Activated CD4-positive, alpha-beta T cell treated with anti-CD3 and anti-CD28 coated beads, Interleukin-2, amount 10 ng/mL, durations not matched to agents 24 days and 14 days (primary cell): ENCODE measurements around the gene VIL1. TPM values are rescaled to one million over a fixed set of nuclear protein-coding genes. Genes with fewer than 3 reads are reported as not detected.

Experiments used
- DNase-seq: peaks from one replicate; pipeline ENCODE4 v3.0.0; 2022
- H3K27ac Mint-ChIP-seq: one replicate; pipeline ENCODE4 v1.8.0; 2022; ENCODE audit warnings: mild to moderate bottlenecking, mixed read lengths
- H3K27me3 Mint-ChIP-seq: one replicate; pipeline ENCODE4 v1.8.0; 2022; ENCODE audit warnings: mixed read lengths
- H3K36me3 Mint-ChIP-seq: one replicate; pipeline ENCODE4 v1.8.0; 2022; ENCODE audit warnings: low read depth, mild to moderate bottlenecking, mixed read lengths
- H3K4me1 Mint-ChIP-seq: one replicate; pipeline ENCODE4 v1.8.0; 2021; ENCODE audit warnings: mixed read lengths
- H3K4me3 Mint-ChIP-seq: one replicate; pipeline ENCODE4 v1.8.0; 2022; ENCODE audit warnings: mild to moderate bottlenecking, moderate library complexity, mixed read lengths
- H3K9me3 Mint-ChIP-seq: one replicate; pipeline ENCODE4 v1.8.0; 2021; ENCODE audit warnings: mixed read lengths
- intact Hi-C: fragments of 100-400 bp; cut with micrococcal nuclease; formaldehyde crosslinking; loops from one replicate; pipeline ENCODE4 v1.15.1; 2023
- total RNA-seq: library from RNA; stranded (reverse); gene quantifications from 2 replicates; pipeline ENCODE4 v1.2.3, GENCODE V29; 2022

Gene VIL1
- total RNA-seq, 1 donor from 2014 or later: not detected

DNA sequence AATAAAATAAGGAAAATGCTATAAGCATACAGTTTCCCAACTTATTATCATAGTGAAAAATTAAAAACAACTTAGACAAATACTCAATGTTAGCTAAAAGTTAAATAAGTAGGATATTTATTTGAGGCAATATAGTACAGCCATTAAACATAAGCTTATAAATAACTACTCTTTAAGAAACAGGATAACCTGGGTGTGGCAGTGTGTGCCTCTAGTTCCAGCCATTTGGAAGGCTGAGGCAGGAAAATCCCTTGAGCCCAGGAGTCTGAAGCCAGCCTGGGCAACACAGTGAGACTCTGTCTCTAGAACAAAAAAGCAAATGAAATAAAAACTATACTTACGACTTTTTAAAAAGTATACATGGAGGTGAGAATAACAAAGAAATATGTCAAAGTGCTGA is 39.7 kb downstream of the VIL1 start:
- intact Hi-C loops: no loop called here
- DNase-seq: no peak
- H3K9me3 Mint-ChIP-seq: peaks cover 9% of the 10 kb centered on the region
- no peaks in the 10 kb centered on the region for H3K27me3 Mint-ChIP-seq
- H3K27ac Mint-ChIP-seq: peak overlapping the region; percentile 34
- H3K4me3 Mint-ChIP-seq: no peak overlapping the region
- H3K4me1 Mint-ChIP-seq: no peaks in the 10 kb centered on the region
- H3K36me3 Mint-ChIP-seq: peaks cover 55% of the 10 kb centered on the region

DNA sequence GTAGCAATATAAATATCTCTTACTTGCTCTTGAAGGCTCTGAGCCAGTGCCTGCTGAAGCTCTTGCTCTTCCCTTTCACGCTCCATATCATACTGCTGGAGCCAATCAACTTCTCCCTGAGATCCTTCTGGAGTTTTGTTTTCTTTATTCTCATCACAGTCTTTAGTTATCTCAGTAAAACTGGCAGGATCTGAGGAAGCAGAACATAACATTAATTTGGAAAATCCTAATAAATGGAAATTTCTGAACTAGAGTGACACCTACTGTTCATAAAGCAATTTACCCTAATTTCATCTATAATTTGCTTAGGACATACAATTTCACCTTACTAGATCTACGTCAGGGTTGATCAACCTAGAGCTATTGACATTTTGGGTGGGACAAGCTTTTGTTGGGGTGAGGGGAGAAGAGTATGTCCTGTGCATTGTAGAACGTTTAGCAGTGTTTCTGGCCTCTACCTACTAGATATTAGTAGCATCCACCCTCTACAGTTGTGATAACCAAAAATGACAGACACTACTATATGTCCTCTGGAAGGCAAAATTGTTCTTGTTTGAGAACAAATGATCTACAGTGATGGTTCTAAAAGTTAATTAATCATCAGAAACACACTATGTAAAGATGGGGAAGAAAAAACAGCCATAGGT is 47.2 kb downstream of the VIL1 start:
- Mint-ChIP-seq H3K27ac (no peak overlapping the region), H3K4me3 (no peak overlapping the region), H3K36me3 (peaks cover 43% of the 10 kb centered on the region), H3K27me3 (no peaks in the 10 kb centered on the region), H3K4me1 (peaks cover 9% of the 10 kb centered on the region), H3K9me3 (no peaks in the 10 kb centered on the region)
- DNase-seq: no peak
- intact Hi-C loops: loop anchor here (2.0 to 5.0 kb wide), 2 partner anchors 59 to 165 kb away; no protein-coding TSS in a partner anchor

DNA sequence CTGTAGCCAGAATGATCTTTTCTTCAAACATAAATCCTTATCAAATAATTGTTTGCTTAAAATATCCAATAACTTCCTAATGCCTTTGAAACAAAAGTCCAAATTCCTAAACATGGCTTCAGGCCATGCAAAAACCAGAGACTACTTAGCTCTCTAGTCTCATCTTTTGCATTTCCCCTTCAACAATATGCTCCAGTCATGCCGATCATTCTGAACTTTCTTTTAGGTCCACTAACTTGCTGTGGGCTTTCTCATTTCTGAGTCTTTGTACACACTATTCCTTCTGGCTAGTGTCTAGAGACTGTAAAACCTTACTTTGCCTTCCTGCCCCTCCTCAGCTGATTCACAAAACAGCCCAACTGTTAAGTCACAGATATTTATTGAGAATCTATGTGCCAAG is 51.5 kb downstream of the VIL1 start:
- Mint-ChIP-seq H3K27ac (no peak overlapping the region), H3K9me3 (no peaks in the 10 kb centered on the region), H3K27me3 (no peaks in the 10 kb centered on the region), H3K4me3 (no peak overlapping the region), H3K36me3 (peaks cover 49% of the 10 kb centered on the region), H3K4me1 (peaks cover 15% of the 10 kb centered on the region)
- intact Hi-C loops: no loop called here
- no peak for DNase-seq

DNA sequence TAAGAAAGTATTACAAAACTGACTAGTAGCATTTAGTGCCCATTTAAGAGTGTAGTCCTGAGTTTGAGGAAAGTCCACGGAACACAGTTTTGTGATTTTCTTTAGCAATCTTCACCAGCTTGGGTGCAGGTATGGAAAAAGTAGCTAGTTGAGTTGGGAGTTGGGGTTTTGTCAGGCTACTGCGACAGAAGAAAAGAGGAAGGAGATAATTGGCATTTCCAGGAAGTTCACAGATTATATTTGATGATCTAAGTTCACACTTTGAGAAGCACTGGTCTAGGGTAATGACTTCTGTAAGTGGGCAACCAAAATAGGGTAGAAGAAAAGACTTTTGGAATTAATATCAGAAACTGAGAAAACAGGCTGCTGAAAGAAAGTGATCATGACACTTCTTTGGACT is 52.1 kb downstream of the VIL1 start:
- intact Hi-C loops: no loop called here
- Mint-ChIP-seq H3K4me1 (peaks cover 14% of the 10 kb centered on the region), H3K36me3 (peaks cover 46% of the 10 kb centered on the region)

DNA sequence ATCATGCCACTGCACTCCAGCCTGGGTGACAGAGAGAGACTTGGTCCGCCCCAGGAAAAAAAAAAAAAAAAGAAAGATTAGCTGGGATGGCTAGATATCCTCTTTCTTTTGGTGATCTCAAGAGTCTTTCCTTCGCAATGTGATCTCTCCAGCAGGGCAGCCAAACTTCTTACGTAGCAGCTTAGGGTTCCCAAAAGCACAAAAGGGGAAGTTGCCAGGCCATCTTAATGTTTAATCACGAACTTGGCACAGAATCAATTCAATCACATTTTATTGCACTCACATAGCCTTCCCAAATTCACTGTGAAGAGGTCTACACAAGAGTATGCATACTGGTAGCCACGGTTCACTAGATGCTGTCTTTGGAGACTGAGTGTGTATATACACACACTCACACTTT is 53.1 kb downstream of the VIL1 start:
- intact Hi-C loops: no loop called here
- Mint-ChIP-seq H3K27me3 (no peaks in the 10 kb centered on the region), H3K36me3 (peaks cover 47% of the 10 kb centered on the region), H3K4me3 (no peak overlapping the region), H3K9me3 (no peaks in the 10 kb centered on the region), H3K27ac (no peak overlapping the region), H3K4me1 (peaks cover 10% of the 10 kb centered on the region)
- DNase-seq: no peak

More for the DNA sequence above, 52.1 kb downstream of the VIL1 start:
- H3K4me3 Mint-ChIP-seq: no peak overlapping the region
- H3K27ac Mint-ChIP-seq: peak overlapping the region; percentile 36
- H3K27me3 Mint-ChIP-seq: no peaks in the 10 kb centered on the region
- no peak for DNase-seq
- H3K9me3 Mint-ChIP-seq: no peaks in the 10 kb centered on the region

DNA sequence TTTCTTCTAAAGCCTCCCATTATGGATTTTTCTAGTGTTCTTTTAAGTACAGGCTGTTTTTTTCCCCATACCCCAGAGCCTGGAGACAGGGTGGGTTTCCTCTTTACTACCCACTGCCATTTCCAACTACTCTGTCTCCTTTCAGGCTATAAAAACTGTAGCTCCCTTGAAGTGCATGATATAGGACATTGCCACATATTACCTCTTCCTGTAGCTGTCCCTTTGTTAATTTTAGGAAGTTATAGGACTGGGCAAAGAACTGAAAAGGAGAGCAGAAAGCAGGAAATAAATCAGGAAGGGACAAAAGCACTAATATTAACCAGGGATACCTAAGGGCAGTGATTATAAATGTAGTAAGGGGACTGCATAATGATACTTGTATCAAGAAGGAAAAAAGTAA is 54.1 kb downstream of the VIL1 start:
- Mint-ChIP-seq H3K9me3 (no peaks in the 10 kb centered on the region), H3K27me3 (no peaks in the 10 kb centered on the region), H3K4me1 (peaks cover 10% of the 10 kb centered on the region), H3K4me3 (no peak overlapping the region), H3K36me3 (peaks cover 51% of the 10 kb centered on the region), H3K27ac (no peak overlapping the region)
- intact Hi-C loops: no loop called here
- DNase-seq: no peak

DNA sequence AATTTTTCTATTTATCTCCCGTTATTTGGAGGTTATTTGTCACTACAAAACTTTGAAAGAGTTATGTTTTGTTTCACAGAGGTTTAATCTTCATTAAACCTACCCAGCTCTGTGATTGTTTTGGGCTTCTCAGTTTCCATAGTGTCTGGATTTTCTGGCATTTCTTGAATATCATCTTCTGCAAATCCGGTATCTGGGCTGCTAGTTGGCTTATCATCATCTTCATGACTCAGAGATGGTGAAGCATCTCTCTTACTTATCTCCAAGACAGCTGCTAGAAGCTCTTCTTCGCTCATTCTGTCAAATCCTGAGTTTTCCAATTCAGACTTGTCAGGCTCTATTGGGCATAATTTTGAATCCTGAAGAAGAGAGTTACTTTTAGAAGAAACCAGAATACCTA is 55.6 kb downstream of the VIL1 start:
- H3K27me3 Mint-ChIP-seq: no peaks in the 10 kb centered on the region
- no peak overlapping the region for H3K4me3 Mint-ChIP-seq
- intact Hi-C loops: no loop called here
- no peak overlapping the region for H3K27ac Mint-ChIP-seq
- no peaks in the 10 kb centered on the region for H3K9me3 Mint-ChIP-seq
- H3K36me3 Mint-ChIP-seq: peaks cover 55% of the 10 kb centered on the region
- peaks cover 10% of the 10 kb centered on the region for H3K4me1 Mint-ChIP-seq
- no peak for DNase-seq

DNA sequence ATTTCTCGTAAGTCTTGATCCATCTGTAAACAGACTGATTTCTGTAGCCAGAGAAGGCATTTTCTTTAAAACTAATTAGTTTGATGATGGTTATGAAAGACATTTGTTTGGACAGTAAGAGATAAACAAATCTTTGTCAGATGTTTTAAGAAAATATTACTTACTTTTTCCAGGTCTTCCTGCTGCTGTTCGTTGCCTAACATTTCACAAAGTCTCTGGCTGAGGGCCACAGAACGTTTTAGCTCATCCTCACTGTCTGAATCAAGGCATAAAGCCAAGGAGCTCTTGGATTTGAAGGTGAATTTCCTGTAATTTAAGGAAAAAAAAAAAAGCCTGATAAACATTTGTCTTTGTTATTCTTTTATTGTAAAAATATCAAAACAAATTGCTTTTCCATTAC is 57.8 kb downstream of the VIL1 start:
- Mint-ChIP-seq H3K36me3 (peaks cover 48% of the 10 kb centered on the region), H3K27me3 (no peaks in the 10 kb centered on the region), H3K27ac (no peak overlapping the region), H3K9me3 (no peaks in the 10 kb centered on the region), H3K4me3 (no peak overlapping the region), H3K4me1 (peaks cover 2% of the 10 kb centered on the region)
- DNase-seq: no peak
- intact Hi-C loops: no loop called here

DNA sequence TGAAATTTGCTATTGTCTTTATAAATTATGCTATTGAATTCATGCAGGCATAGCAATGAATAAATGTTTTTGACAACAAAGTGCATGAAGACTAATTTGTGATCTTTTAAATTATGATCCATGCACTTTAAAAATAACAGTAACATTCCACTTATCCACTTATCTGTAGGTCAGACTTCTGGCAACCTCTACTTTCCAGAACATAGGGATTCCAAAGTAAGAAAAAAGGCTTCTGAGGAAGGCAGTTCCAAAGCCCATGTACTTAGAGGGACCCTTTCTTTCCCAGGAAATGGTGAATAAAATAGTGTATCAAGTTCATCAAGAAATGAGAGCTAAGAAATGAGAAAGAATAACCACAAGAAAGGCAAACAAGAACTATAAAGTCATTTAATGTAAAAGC is 58.3 kb downstream of the VIL1 start:
- Mint-ChIP-seq H3K27ac (no peak overlapping the region), H3K27me3 (no peaks in the 10 kb centered on the region), H3K9me3 (no peaks in the 10 kb centered on the region), H3K4me3 (no peak overlapping the region), H3K4me1 (no peaks in the 10 kb centered on the region), H3K36me3 (peaks cover 48% of the 10 kb centered on the region)
- intact Hi-C loops: no loop called here
- DNase-seq: no peak

DNA sequence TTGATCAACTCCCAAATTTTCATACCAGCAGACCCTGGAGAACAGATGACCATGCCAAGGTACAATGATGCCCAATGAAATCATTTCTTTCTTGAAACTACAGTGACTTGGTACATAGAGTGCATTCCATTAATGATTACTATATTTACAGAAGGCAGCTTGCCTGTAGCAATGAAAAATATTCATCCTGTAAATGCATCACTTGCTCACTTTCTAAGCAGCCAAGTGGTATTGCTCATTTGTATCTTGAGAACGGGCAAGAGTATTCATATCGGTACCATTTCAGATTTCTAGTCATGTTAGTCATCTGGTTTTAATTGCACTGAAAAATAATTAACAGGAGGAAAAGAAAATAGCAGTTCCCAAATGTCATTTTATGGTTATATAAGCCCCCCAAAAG is 59.6 kb downstream of the VIL1 start:
- H3K9me3 Mint-ChIP-seq: no peaks in the 10 kb centered on the region
- H3K4me1 Mint-ChIP-seq: peaks cover 9% of the 10 kb centered on the region
- DNase-seq: no peak
- no peaks in the 10 kb centered on the region for H3K27me3 Mint-ChIP-seq
- intact Hi-C loops: no loop called here
- peaks cover 41% of the 10 kb centered on the region for H3K36me3 Mint-ChIP-seq
- H3K4me3 Mint-ChIP-seq: no peak overlapping the region
- no peak overlapping the region for H3K27ac Mint-ChIP-seq

DNA sequence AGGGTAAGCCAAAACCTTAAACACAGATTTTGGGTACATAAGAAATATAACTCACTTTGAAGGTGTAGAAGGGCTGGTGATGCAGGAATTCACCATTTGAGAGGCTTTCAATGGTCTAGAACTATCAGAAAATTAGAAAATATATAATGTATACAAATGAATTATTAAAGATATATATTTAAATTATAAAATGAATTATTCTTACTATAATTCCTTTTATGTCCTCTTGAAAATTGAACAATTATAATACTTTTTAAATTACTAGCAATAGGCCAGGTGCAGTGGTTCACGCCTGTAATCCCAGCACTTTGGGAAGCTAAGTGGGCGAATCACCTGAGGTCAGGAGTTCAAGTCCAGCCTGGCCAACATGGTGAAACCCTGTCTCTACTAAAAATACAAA is 60.7 kb downstream of the VIL1 start:
- H3K27me3 Mint-ChIP-seq: no peaks in the 10 kb centered on the region

DNA sequence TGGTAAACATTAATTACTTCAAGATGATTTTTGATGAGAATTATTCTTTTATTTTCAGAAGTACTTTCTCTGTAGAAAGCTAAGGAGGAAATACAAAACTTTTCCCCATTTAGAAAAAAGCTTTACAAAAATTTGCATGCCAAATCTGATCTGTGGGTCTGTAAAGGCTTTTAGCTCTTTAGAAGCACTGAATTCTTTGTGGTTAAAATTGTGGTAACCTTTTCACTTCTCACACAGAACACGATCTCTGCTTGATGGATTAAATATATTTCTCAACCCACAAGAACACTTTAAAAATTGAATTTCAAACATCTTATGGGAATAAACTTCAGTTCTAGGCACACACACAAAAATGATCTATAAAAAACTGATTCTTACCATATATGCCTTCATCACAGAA is 63.7 kb downstream of the VIL1 start:
- no peak overlapping the region for H3K4me3 Mint-ChIP-seq
- no peaks in the 10 kb centered on the region for H3K27me3 Mint-ChIP-seq
- H3K27ac Mint-ChIP-seq: no peak overlapping the region
- intact Hi-C loops: no loop called here
- no peak for DNase-seq
- H3K4me1 Mint-ChIP-seq: peaks cover 13% of the 10 kb centered on the region
- H3K36me3 Mint-ChIP-seq: peaks cover 45% of the 10 kb centered on the region
- no peaks in the 10 kb centered on the region for H3K9me3 Mint-ChIP-seq

More for the DNA sequence above, 60.7 kb downstream of the VIL1 start:
- Mint-ChIP-seq H3K27ac (no peak overlapping the region), H3K4me3 (no peak overlapping the region), H3K36me3 (peaks cover 41% of the 10 kb centered on the region), H3K4me1 (peaks cover 13% of the 10 kb centered on the region), H3K9me3 (no peaks in the 10 kb centered on the region)
- DNase-seq: no peak
- intact Hi-C loops: no loop called here

DNA sequence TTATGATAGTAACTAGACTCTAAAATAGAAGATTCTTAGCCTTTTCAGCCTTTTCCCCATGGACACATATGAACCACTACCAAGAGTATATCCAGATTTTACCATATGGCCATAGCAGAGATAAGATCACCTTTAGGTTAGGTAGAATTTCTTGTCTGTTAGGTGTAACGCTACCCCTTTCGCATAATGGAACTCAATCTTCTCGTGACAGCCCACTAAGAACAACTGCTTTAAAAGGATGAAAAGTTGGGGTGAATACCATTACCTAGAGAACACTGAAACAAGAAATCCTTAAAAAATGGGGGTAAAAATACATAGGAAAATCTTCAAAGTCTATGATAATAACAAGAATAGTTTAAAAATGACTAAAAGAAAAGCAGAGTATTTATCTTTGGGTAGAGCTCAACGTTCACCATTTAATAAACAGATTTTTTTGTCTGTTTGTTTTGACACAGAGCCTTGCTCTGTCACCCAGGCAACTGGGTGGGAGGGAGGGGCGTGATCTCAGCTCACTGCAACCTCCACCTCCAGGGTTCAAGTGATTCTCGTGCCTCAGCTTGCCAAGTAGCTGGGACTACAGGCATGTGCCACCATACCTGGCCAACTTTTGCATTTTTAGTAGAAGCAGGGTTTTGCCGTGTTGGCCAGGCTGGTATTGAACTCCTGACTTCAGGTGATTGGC is 67.2 kb downstream of the VIL1 start:
- intact Hi-C loops: no loop called here
- DNase-seq: no peak
- no peak overlapping the region for H3K4me3 Mint-ChIP-seq
- no peak overlapping the region for H3K27ac Mint-ChIP-seq
- H3K27me3 Mint-ChIP-seq: no peaks in the 10 kb centered on the region
- peaks cover 55% of the 10 kb centered on the region for H3K36me3 Mint-ChIP-seq
- peaks cover 13% of the 10 kb centered on the region for H3K4me1 Mint-ChIP-seq
- H3K9me3 Mint-ChIP-seq: no peaks in the 10 kb centered on the region

DNA sequence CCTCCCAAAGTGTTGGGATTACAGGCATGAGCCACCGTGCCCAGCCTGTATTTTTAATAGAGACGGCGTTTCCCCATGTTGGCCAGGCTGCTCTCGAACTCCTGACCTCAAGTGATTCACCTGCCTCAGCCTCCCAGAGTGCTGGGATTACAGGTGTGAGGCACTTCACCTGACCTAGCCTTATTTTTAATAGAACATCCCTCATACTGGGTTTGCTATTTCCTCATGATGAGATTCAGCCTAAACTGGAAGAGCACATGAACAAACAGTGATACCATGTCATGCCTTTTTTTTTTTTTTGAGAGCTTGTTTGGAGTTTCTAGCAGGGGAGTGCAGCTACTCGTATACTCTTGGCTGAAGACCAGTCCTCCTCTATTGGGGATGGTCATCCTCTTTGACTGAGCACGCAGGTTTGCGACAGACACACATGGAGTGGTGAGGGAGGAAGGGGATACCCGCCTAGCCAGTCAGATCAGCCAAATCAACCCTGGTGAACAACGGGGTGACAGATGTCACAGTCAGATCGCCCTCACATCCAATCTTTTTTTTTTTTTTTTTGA is 81.7 kb downstream of the VIL1 start:
- Mint-ChIP-seq H3K4me1 (peaks cover 4% of the 10 kb centered on the region), H3K36me3 (peaks cover 36% of the 10 kb centered on the region), H3K27ac (no peak overlapping the region), H3K9me3 (no peaks in the 10 kb centered on the region), H3K27me3 (no peaks in the 10 kb centered on the region), H3K4me3 (no peak overlapping the region)
- intact Hi-C loops: no loop called here
- DNase-seq: no peak
